ENCODE data around the gene PIK3CA.

The PIK3CA gene

DNA sequence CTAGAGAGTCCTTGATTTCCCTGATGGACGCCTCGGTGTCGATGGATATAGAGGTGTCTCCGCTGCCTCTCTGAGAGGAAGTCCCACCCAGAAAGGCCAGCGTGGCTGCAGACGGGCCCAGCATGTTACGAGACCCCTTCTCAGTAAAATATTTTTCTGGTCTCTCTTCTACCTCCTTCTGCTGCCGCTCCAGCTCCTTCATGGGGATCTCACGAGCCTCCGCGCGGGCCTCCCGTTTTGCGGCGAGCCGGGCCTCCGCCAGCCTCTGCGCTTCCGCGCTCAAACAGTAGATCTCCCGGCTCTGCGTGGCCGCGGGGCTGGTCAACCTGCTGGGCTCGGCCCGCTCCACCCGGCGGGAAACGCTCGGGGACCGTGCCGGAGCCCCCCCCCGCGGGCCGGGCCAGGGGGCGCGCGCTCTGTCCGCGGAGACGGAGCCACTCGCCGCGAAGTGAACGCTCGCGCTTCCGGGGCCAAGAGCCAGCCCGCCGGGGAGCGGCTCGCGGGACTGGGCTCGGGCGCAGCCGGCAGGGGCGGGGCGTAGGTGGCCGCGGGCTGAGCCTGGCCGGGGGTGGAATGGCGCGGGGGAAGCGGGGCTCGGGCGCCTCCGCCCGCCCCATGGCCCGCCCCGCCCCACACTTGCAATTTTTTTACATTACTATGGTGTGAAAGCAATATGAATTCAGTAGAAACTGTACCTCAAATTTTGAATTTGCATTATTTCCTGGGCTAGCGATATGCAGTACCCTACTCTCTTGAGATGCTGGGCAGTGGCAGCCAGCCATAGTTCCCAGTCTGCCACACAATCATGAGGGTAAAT lies 113.0 kb downstream of the PIK3CA start:
- peak overlapping the region; percentile 63 for H3K27ac ChIP-seq
- CTCF ChIA-PET = interaction anchor here (0.6 to 0.7 kb wide), 3 partner anchors 15 to 242 kb away, joined by 3 to 4 read pairs (median 3); no protein-coding TSS in a partner anchor
- DNase-seq (ENCODE audit: low spot score) = peak; percentile 75
- TF ChIP-seq, protein P1, sequence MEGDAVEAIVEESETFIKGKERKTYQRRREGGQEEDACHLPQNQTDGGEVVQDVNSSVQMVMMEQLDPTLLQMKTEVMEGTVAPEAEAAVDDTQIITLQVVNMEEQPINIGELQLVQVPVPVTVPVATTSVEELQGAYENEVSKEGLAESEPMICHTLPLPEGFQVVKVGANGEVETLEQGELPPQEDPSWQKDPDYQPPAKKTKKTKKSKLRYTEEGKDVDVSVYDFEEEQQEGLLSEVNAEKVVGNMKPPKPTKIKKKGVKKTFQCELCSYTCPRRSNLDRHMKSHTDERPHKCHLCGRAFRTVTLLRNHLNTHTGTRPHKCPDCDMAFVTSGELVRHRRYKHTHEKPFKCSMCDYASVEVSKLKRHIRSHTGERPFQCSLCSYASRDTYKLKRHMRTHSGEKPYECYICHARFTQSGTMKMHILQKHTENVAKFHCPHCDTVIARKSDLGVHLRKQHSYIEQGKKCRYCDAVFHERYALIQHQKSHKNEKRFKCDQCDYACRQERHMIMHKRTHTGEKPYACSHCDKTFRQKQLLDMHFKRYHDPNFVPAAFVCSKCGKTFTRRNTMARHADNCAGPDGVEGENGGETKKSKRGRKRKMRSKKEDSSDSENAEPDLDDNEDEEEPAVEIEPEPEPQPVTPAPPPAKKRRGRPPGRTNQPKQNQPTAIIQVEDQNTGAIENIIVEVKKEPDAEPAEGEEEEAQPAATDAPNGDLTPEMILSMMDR (conservative IDR thresholded peaks at IDR 0.05; ENCODE audit: low read depth) = no peak
- POLR2A ChIA-PET (ENCODE audit: low non-redundant PET) = interaction anchor here (0.7 kb wide), 1 partner anchor 1641 kb away, joined by 3 read pairs; no protein-coding TSS in a partner anchor

DNA sequence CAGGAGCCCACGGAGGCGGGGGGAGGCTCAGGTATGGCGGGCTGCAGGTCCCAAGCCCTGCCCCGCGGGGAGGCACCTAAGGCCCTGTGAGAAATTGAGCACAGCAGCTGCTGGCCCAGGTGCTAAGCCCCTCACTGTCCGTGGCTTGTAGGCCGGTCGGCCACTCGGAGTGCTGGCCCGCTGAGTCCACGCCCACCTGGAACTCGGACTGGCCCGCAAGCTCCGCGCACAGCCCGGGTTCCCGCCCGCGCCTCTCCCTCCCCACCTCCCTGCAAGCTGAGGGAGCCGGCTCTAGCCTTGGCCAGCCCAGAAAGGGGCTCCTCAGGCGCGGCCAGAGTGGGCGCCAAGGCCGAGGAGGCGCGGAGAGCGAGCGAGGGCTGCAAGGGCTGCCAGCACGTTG lies 115.0 kb downstream of the PIK3CA start:
- DNase-seq (ENCODE audit: low spot score) = no peak
- H3K27ac ChIP-seq = no peak overlapping the region
- TF ChIP-seq, protein P1 (conservative IDR thresholded peaks at IDR 0.05; ENCODE audit: low read depth) = no peak
- CTCF ChIA-PET = interaction anchor here (0.7 to 0.8 kb wide), 2 partner anchors 15 to 40 kb away, joined by 3 read pairs; no protein-coding TSS in a partner anchor
- POLR2A ChIA-PET (ENCODE audit: low non-redundant PET) = no interaction called here

GRCh38 chr3:179264449-179264848 lies 116.3 kb downstream of the PIK3CA start:
- ChIA-PET POLR2A (ENCODE audit: low non-redundant PET) (no interaction called here), CTCF (no interaction called here)
- H3K27ac ChIP-seq = no peak overlapping the region
- DNase-seq (ENCODE audit: low spot score) = no peak
- TF ChIP-seq, protein P1 (conservative IDR thresholded peaks at IDR 0.05; ENCODE audit: low read depth) = no peak

DNA sequence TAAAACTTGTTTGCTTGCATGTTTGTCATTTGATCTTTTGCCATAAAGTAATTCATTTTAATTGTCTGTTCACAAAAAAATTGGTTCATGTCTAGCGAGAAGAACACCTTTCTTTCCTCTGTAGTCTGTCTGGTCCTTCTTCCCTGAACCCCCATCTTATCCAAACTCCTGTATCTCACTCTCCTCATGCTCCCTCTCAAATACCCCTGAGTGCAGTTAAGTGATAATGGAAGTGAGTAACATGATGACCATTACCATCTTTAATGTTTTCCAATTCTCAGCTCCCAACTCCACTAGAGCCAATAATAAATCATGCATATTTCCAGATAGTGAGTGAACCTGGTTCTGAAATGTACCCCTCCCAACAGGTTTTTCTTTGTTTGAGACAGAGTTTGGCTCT lies 116.9 kb downstream of the PIK3CA start:
- POLR2A ChIA-PET (ENCODE audit: low non-redundant PET) = no interaction called here
- TF ChIP-seq, protein P1 (conservative IDR thresholded peaks at IDR 0.05; ENCODE audit: low read depth) = no peak
- no peak overlapping the region for H3K27ac ChIP-seq
- DNase-seq (ENCODE audit: low spot score) = no peak
- CTCF ChIA-PET = no interaction called here

DNA sequence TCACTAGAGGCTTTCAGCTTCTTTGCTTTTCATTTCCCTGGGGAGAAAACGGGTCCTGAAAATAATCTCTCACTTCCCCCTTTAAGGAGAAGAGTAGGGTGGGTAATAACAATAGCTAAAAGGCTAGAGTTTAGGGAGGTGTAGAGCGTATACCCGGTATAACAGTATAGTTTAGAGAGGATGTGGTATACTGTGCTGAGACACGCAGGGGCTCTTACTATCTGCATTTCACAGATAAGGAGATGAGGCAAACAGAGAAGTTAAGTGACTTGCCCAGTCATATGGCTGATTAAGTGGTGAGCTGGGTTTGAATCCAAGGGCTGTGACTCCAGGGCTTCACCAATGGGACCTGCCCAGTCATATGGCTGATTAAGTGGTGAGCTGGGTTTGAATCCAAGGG lies 117.7 kb downstream of the PIK3CA start:
- CTCF ChIA-PET = interaction anchor here (0.6 kb wide), 1 partner anchor 285 kb away, joined by 3 read pairs; no protein-coding TSS in a partner anchor
- POLR2A ChIA-PET (ENCODE audit: low non-redundant PET) = no interaction called here
- no peak overlapping the region for H3K27ac ChIP-seq
- DNase-seq (ENCODE audit: low spot score) = no peak
- TF ChIP-seq, protein P1 (conservative IDR thresholded peaks at IDR 0.05; ENCODE audit: low read depth) = no peak

GRCh38 chr3:179266701-179267211 lies 118.6 kb downstream of the PIK3CA start:
- H3K27ac ChIP-seq = no peak overlapping the region
- TF ChIP-seq, protein P1 (conservative IDR thresholded peaks at IDR 0.05; ENCODE audit: low read depth) = no peak
- DNase-seq (ENCODE audit: low spot score) = no peak
- ChIA-PET CTCF (no interaction called here), POLR2A (ENCODE audit: low non-redundant PET) (no interaction called here)

Data from RWPE1 (cell line).